ENCODE data around the gene SLC13A1. TPM values are rescaled to one million over a fixed set of nuclear protein-coding genes. Genes with fewer than 3 reads are reported as not detected.

The SLC13A1 gene
- not detected for total RNA-seq
- not detected for polyA plus RNA-seq
- long read RNA-seq, donor 1, result 0 reads
- long read RNA-seq, donor 2, result 0 reads
- long read RNA-seq, donor 3, result 0 reads
- long read RNA-seq, donor 4, result 0 reads
- long read RNA-seq, donor 5, result 0 reads
- long read RNA-seq, donor 6, result 0 reads
- long read RNA-seq, donor 7, result 0 reads
- long read RNA-seq, donor 8, result 0 reads
- long read RNA-seq, donor 9, result 0 reads
- long read RNA-seq, donor 10, result 0 reads

GRCh38 chr7:123199883-123200282 lies at the start of gene SLC13A1:
TSS of gene SLC13A1 (minus strand) at chr7:123199969. CDS start at chr7:123199946, 23 bp downstream.
- Histone ChIP-seq H3K4me3 (no peak within 1 kb of the TSS), H3K36me3 (replicated peaks in 1 of 2) (no peaks in the 10 kb centered on the region), H3K27me3 (no peaks in the 10 kb centered on the region), H3K9me3 (replicated peaks in 1 of 3) (no peaks in the 10 kb centered on the region), H3K4me1 (replicated peaks in 1 of 2) (no peaks in the 10 kb centered on the region), H3K27ac (no peak within 1 kb of the TSS)
- intact Hi-C loops (cut with DNase I), result no loop called here
- TF ChIP-seq POLR2A (IDR thresholded peaks at IDR 0.05) (no peak), CTCF (IDR thresholded peaks at IDR 0.05) (no peak)
- DNase-seq, result no peak
- 81 to 92% (median 88%) methylated on average over 4 of the region's 4 CpGs for WGBS, 4 donors

- 53 to 73% (median 67%) methylated on average over 1 of the region's 1 CpG for WGBS, 4 donors
- H3K36me3 ChIP-seq (replicated peaks in 1 of 2), result no peaks in the 10 kb centered on the region
- no peaks in the 10 kb centered on the region for H3K9me3 ChIP-seq (replicated peaks in 1 of 3)
- intact Hi-C loops (cut with DNase I), result no loop called here
- H3K27ac ChIP-seq, result no peak overlapping the region
- no peaks in the 10 kb centered on the region for H3K4me1 ChIP-seq (replicated peaks in 1 of 2)
- no peak overlapping the region for H3K4me3 ChIP-seq
- no peak for DNase-seq
- TF ChIP-seq POLR2A (IDR thresholded peaks at IDR 0.05) (no peak), CTCF (IDR thresholded peaks at IDR 0.05) (no peak)
- no peaks in the 10 kb centered on the region for H3K27me3 ChIP-seq
Observed at GRCh38 chr7:123244768-123245167, 45.0 kb upstream of the SLC13A1 start.

GRCh38 chr7:123242467-123243092 lies 42.8 kb upstream of the SLC13A1 start:
- no peaks in the 10 kb centered on the region for H3K27me3 ChIP-seq
- no peak overlapping the region for H3K4me3 ChIP-seq
- intact Hi-C loops (cut with DNase I), result no loop called here
- H3K4me1 ChIP-seq (replicated peaks in 1 of 2), result no peaks in the 10 kb centered on the region
- no peaks in the 10 kb centered on the region for H3K36me3 ChIP-seq (replicated peaks in 1 of 2)
- 46 to 61% (median 57%) methylated on average over 5 of the region's 5 CpGs for WGBS, 4 donors
- no peaks in the 10 kb centered on the region for H3K9me3 ChIP-seq (replicated peaks in 1 of 3)
- no peak overlapping the region for H3K27ac ChIP-seq
- no peak for TF ChIP-seq POLR2A (IDR thresholded peaks at IDR 0.05)
- TF ChIP-seq CTCF (IDR thresholded peaks at IDR 0.05), result no peak
- DNase-seq, result no peak

DNA sequence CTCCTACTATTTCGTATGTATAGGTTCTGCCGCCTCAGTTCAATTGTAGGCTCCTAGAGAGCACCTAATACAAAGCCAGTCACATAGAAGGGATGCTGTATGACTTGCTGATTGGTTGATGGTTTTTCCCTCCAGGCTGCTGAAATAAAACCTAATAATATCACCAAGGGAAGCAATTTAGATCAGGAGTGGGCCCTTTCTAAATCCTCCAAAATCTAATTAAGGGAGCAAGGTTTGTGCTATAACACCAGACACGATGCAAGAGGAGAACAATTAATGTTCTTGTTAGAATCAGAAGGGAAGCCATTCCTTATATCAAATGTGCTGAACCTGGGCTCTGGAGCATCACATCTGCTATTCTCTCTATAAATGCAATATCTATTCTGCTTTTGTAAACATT lies 42.0 kb upstream of the SLC13A1 start:
- TF ChIP-seq POLR2A (IDR thresholded peaks at IDR 0.05) (no peak), CTCF (IDR thresholded peaks at IDR 0.05) (no peak)
- Histone ChIP-seq H3K4me1 (replicated peaks in 1 of 2) (no peaks in the 10 kb centered on the region), H3K27me3 (no peaks in the 10 kb centered on the region), H3K36me3 (replicated peaks in 1 of 2) (no peaks in the 10 kb centered on the region), H3K4me3 (no peak overlapping the region), H3K27ac (no peak overlapping the region), H3K9me3 (replicated peaks in 1 of 3) (no peaks in the 10 kb centered on the region)
- 79 to 83% (median 82%) methylated on average over 3 of the region's 3 CpGs for WGBS, 4 donors
- DNase-seq, result no peak
- intact Hi-C loops (cut with DNase I), result no loop called here

Measured in adrenal gland (tissue), 19 donors.